Uterus (tissue), 2 donors: Measurements from ENCODE around the gene ZNF492.

ENCODE experiments used
- POLR2A ChIP-seq, 2 donors: fragments of 450-650 bp; IDR thresholded peaks; one replicate each; pipeline ENCODE4 v1.6.1; 2016; ENCODE audit warnings: antibody characterized with exemption in 2 of 2, mild to moderate bottlenecking in 1 of 2, moderate library complexity in 1 of 2
- TF ChIP-seq, protein P1 (sequence below), 4 experiments: fragments of 200-600 bp in 2 of 4; fragments of 450-650 bp in 2 of 4; sonication (generic) in 2 of 4; IDR thresholded peaks; one replicate each; pipeline ENCODE4 v1.5.1; 2016 to 2019; ENCODE audit warnings: antibody characterized with exemption in 4 of 4, mild to moderate bottlenecking in 2 of 4, moderate library complexity in 1 of 4

GRCh38 chr19:22595918-22596341, 38.2 kb upstream of the ZNF492 start:
- TF ChIP-seq, protein P1, sequence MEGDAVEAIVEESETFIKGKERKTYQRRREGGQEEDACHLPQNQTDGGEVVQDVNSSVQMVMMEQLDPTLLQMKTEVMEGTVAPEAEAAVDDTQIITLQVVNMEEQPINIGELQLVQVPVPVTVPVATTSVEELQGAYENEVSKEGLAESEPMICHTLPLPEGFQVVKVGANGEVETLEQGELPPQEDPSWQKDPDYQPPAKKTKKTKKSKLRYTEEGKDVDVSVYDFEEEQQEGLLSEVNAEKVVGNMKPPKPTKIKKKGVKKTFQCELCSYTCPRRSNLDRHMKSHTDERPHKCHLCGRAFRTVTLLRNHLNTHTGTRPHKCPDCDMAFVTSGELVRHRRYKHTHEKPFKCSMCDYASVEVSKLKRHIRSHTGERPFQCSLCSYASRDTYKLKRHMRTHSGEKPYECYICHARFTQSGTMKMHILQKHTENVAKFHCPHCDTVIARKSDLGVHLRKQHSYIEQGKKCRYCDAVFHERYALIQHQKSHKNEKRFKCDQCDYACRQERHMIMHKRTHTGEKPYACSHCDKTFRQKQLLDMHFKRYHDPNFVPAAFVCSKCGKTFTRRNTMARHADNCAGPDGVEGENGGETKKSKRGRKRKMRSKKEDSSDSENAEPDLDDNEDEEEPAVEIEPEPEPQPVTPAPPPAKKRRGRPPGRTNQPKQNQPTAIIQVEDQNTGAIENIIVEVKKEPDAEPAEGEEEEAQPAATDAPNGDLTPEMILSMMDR (IDR thresholded peaks at IDR 0.05), result no peak
- TF ChIP-seq POLR2A (IDR thresholded peaks at IDR 0.05), result no peak
